ENCODE measurements around the gene LAGE3.

- TF ChIP-seq POLR2A (IDR thresholded peaks at IDR 0.05): no peak
- TF ChIP-seq CTCF (IDR thresholded peaks at IDR 0.05 in 4 of 5, conservative IDR thresholded peaks at IDR 0.05 in 1 of 5): no peak
These were observed 6.3 kb upstream of the LAGE3 start for GRCh38 chrX:154485150-154486051.
